Heart left ventricle (tissue), 16 donors: ENCODE results near the gene KIF1C. TPM values are rescaled to one million over a fixed set of nuclear protein-coding genes. Genes with fewer than 3 reads are reported as not detected.

ENCODE experiments used
- ATAC-seq, 4 donors: fragments of 200-7000 bp; cut with Tn5 transposase; one replicate each; pipeline ENCODE4 v1.9.1; 2020 to 2022; ENCODE audit warnings: moderate library complexity in 4 of 4, mild to moderate bottlenecking in 3 of 4, moderate number of reproducible peaks in 1 of 4
- DNase-seq, 5 donors: peaks; one replicate each; pipeline ENCODE4 v3.0.0-alpha.2; 2020
- H3K27ac ChIP-seq, 12 donors: fragments of 200-600 bp; sonication (generic) in 4 of 12; one replicate each; pipeline versions ENCODE4 v1.5.0 to v1.8.0; 2016 to 2022; ENCODE audit warnings: mild to moderate bottlenecking in 2 of 12
- H3K27me3 ChIP-seq, 9 donors: fragments of 200-600 bp; sonication (generic) in 2 of 9; one replicate each; pipeline versions ENCODE4 v1.5.1 to v1.8.0; 2016 to 2022; ENCODE audit warnings: mild to moderate bottlenecking in 3 of 9
- H3K36me3 ChIP-seq, 9 donors: fragments of 200-600 bp; sonication (generic) in 2 of 9; one replicate each; pipeline versions ENCODE4 v1.5.0 to v1.8.0; 2018 to 2022; ENCODE audit warnings: mild to moderate bottlenecking in 2 of 9
- H3K4me1 ChIP-seq, 12 donors: fragments of 200-600 bp; sonication (generic) in 4 of 12; one replicate each; pipeline versions ENCODE4 v1.5.0 to v1.8.0; 2016 to 2022; ENCODE audit warnings: mild to moderate bottlenecking in 3 of 12
- H3K4me3 ChIP-seq, 12 donors: fragments of 200-600 bp; sonication (generic) in 4 of 12; one replicate each; pipeline versions ENCODE4 v1.5.0 to v1.8.0; 2017 to 2022; ENCODE audit warnings: mild to moderate bottlenecking in 9 of 12, moderate library complexity in 4 of 12
- H3K9me3 ChIP-seq, 12 donors: fragments of 200-600 bp; sonication (generic) in 4 of 12; one replicate each; pipeline versions ENCODE4 v1.5.0 to v1.8.0; 2016 to 2022; ENCODE audit warnings: mild to moderate bottlenecking in 1 of 12
- POLR2A ChIP-seq, 2 donors: fragments of 450-650 bp; IDR thresholded peaks; one replicate each; pipeline ENCODE4 v1.6.1; 2017; ENCODE audit warnings: antibody characterized with exemption in 2 of 2, mild to moderate bottlenecking in 2 of 2, moderate library complexity in 2 of 2
- WGBS, 4 donors: extraction: QIAGEN DNeasy Blood & Tissue Kit in 2 of 4; methylation state at CpG; one replicate each; pipeline versions ENCODE4 v1.1.5 to v1.1.7; 2013 to 2018; 5-methylcytosine and 5-hydroxymethylcytosine counted together
- intact Hi-C, 10 donors: fragments of 100-400 bp; cut with DNase I; formaldehyde crosslinking; loops; one replicate each; pipeline versions ENCODE4 v1.11.1 to v1.14.2; 2022
- polyA plus RNA-seq, 2 donors: library from polyadenylated mRNA; stranded (reverse); fragments of 200-250 nt; gene quantifications; one replicate each; pipeline ENCODE4 v1.2.3, GENCODE V29; 2013
- total RNA-seq, 9 donors: library from RNA; depleted of rRNA in 2 of 9; stranded (reverse); fragments of >200 nt in 2 of 9; fragmentation: NEBNext Ultra II Directional in 3 of 9; extraction: Animal tissue kit (Norgen Biotek cat#: 25700) in 3 of 9; gene quantifications; one replicate each; pipeline versions ENCODE4 v1.1.0 to v1.2.4, GENCODE V29; 2016 to 2023
- TF ChIP-seq, protein P1 (sequence below), 12 donors: fragments of 200-600 bp; sonication (generic) in 4 of 12; IDR thresholded peaks; one replicate each; pipeline versions ENCODE4 v1.5.0 to v1.8.0; 2018 to 2022; ENCODE audit warnings: antibody characterized with exemption in 12 of 12, mild to moderate bottlenecking in 5 of 12
- donor health status: ischemic (EF 13 %, LVEDD 7.1; RV severe dilation, severe dysfunction).
- donor health status: healthy with polysubstance abuse.
- donor health status: DM: no; HTN: yes; CAD: no.
- donor health status: DM: no; HTN: no; CAD: no.
- donor health status: ischemic (EF 25% LVEDD 6.9; RV normal size, moderate dysfunction).
- donor health status: ischemic (EF 25% LVEDD 5.7; RV mildly dilated, moderate dysfunction).
- donor health status: healthy.
- donor health status: DM: yes; HTN: yes; CAD: no.
- donor health status: ischemic (EF 35%, LVEDD 5.7; RV mildly dilated, moderate dysfunction).
- donor health status: nonischemic (EF 11% LVEDD 7.7; RV severe dilation, severe dysfunction).
- donor health status: DM: yes; HTN: yes; CAD: no.
- donor health status: PGD.
- donor health status: ischemic (EF 29% LVEDD 5.4; RV normal size, mild dysfunction).
- donor health status: nonischemic (EF 23%, LVEDD 6.1; RV moderate dilation, normal function).

Gene KIF1C
- total and polyA plus RNA-seq, 11 donors: 210 to 868 (median 526) TPM

DNA sequence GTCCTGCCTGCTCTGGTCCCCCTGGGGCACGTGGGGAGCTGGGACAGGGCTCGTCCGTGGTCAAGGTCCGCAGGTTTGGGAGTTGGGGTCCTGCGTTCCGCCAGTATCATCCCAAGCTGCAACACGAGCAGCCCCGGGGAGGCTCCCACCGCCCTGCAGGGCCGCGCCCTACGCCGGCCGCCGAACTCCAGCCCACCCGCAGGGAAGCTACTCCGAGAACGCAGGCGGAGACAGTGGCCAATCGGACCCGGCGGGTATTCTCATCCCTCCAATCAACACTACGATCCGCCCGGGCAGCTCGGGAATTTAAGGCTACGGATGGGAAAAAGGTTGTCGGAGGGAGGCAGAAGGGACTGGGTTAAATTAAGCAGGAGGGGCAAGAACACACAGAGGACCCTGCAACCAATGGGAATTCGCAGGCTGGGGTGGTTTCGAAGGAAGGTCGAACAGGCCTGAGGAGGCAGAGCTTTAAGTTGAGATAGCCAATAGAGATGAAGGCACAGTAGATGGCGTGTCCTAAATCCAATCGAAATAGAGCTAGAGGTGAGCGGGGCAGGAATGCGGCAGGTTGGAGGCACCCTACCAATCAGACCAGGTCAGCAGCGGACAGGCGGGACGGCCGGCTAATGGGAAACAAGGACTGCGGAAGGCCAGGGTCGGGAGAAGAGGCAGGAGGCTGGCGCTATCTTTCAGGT lies 30.8 kb upstream of the KIF1C start:
- peak; percentile 85 to 95 (median 94) for ATAC-seq
- H3K36me3 ChIP-seq: peaks cover 0 to 41% (median 26%) of the 10 kb centered on the region in 9 donors
- peaks cover 0 to 43% (median 28%) of the 10 kb centered on the region in 12 donors for H3K4me1 ChIP-seq
- no peaks in the 10 kb centered on the region for H3K27me3 ChIP-seq
- intact Hi-C loops: loop anchor here in 6 of 10 donors (1.0 to 5.0 kb wide), 8 partner anchors 16 to 60 kb away; partner anchors contain the start of genes INCA1 (in 2 of the 6), KIF1C (in 2 of the 6), PFN1 (in 2 of the 6) and CAMTA2 (in 1 of the 6)
- 0 to 1% (median 1%) methylated on average over 26 to 42 of the region's 42 CpGs for WGBS, 4 donors
- H3K4me3 ChIP-seq: peak overlapping the region; percentile 35 to 83 (median 70)
- DNase-seq: peak; percentile 98 to 99 (median 99)
- peak in 1 of 2 donors; percentile 64 for TF ChIP-seq POLR2A (IDR thresholded peaks at IDR 0.05)
- TF ChIP-seq, protein P1, sequence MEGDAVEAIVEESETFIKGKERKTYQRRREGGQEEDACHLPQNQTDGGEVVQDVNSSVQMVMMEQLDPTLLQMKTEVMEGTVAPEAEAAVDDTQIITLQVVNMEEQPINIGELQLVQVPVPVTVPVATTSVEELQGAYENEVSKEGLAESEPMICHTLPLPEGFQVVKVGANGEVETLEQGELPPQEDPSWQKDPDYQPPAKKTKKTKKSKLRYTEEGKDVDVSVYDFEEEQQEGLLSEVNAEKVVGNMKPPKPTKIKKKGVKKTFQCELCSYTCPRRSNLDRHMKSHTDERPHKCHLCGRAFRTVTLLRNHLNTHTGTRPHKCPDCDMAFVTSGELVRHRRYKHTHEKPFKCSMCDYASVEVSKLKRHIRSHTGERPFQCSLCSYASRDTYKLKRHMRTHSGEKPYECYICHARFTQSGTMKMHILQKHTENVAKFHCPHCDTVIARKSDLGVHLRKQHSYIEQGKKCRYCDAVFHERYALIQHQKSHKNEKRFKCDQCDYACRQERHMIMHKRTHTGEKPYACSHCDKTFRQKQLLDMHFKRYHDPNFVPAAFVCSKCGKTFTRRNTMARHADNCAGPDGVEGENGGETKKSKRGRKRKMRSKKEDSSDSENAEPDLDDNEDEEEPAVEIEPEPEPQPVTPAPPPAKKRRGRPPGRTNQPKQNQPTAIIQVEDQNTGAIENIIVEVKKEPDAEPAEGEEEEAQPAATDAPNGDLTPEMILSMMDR (IDR thresholded peaks at IDR 0.05): no peak
- no peaks in the 10 kb centered on the region for H3K9me3 ChIP-seq
- peak overlapping the region; percentile 89 to 99 (median 96) for H3K27ac ChIP-seq

GRCh38 chr17:4967539-4968485 lies 29.9 kb upstream of the KIF1C start, which contains the start of gene SPAG7:
SPAG7 (minus strand) TSS chr17:4967817; CDS start chr17:4967804, 13 bp downstream.
- peaks cover 0 to 48% (median 33%) of the 10 kb centered on the region in 12 donors for H3K4me1 ChIP-seq
- intact Hi-C loops: loop anchor here in 7 of 10 donors (1.0 to 5.0 kb wide), 9 partner anchors 17 to 61 kb away; partner anchors contain the start of genes CAMTA2 (in 2 of the 7), ENO3 (in 2 of the 7), INCA1 (in 2 of the 7) and KIF1C (in 2 of the 7)
- 1 to 3% (median 1%) methylated on average over 34 to 66 of the region's 66 CpGs for WGBS, 4 donors
- peak within 1 kb of the TSS; percentile 89 to 99 (median 96) for H3K27ac ChIP-seq
- peak in 1 of 2 donors; percentile 68 for TF ChIP-seq POLR2A (IDR thresholded peaks at IDR 0.05)
- TF ChIP-seq, protein P1 (IDR thresholded peaks at IDR 0.05): peak in 6 of 12 donors; percentile 8 to 25 (median 18)
- no peaks in the 10 kb centered on the region for H3K27me3 ChIP-seq
- H3K9me3 ChIP-seq: no peaks in the 10 kb centered on the region
- peaks cover 0 to 42% (median 34%) of the 10 kb centered on the region in 9 donors for H3K36me3 ChIP-seq
- H3K4me3 ChIP-seq: peak within 1 kb of the TSS; percentile 35 to 83 (median 70)
- ATAC-seq (peak; percentile 77 to 88 (median 86)), DNase-seq (peak; percentile 95 to 96 (median 95))

DNA sequence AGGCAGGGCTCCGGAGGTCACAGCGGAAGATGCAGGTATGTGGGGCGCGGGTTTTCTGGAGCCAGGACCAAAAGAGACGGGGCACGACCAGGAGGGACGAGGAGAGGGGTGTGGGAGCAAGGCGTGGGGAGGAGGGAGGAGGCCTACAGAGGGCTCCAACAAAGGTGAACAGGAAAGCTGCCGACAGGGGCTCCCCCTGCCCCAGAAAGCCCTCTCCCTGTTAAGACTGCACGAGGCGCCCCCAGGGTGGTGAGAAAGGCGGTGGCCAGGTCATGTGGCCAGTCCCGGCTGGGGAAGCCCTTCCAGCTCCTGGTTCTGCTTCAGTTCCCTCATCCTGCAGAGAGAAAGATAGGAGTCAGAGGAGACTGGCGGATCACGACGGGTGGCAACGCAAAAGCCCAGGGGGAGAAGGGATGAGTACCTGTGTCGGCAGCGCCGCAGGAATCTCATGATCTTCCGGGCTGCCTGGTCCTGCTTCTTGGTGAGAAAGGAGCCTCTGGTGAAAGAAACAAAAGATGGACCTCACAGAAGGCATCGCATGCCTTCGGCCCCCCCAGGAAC lies 29.2 kb upstream of the KIF1C start:
- DNase-seq (peak in 2 of 5 donors; percentile 44 to 47), ATAC-seq (no peak)
- TF ChIP-seq, protein P1 (IDR thresholded peaks at IDR 0.05): no peak
- TF ChIP-seq POLR2A (IDR thresholded peaks at IDR 0.05): no peak
- H3K27ac ChIP-seq: peak overlapping the region; percentile 89 to 99 (median 96)
- H3K36me3 ChIP-seq: peaks cover 0 to 50% (median 42%) of the 10 kb centered on the region in 9 donors
- WGBS, 4 donors: 29 to 42% (median 38%) methylated on average over 23 of the region's 23 CpGs
- no peaks in the 10 kb centered on the region for H3K27me3 ChIP-seq
- intact Hi-C loops: loop anchor here in 2 of 10 donors (2.0 to 5.0 kb wide), 3 partner anchors 18 to 61 kb away; partner anchors contain the start of genes CAMTA2 (in 1 of the 2) and ENO3 (in 1 of the 2)
- peaks cover 0 to 56% (median 41%) of the 10 kb centered on the region in 12 donors for H3K4me1 ChIP-seq
- peak overlapping the region; percentile 35 to 83 (median 70) for H3K4me3 ChIP-seq
- no peaks in the 10 kb centered on the region for H3K9me3 ChIP-seq
